ENCODE data around the gene ATG9B.
"Not testable (repeated sequence)": the region's sequence is repeated elsewhere in the genome, so short reads cannot be mapped to it uniquely, and the experiment has no call there.

Gene ATG9B

GRCh38 chr7:151035902-151036301 is 11.6 kb upstream of the ATG9B start:
- no peak for DNase-seq

DNA sequence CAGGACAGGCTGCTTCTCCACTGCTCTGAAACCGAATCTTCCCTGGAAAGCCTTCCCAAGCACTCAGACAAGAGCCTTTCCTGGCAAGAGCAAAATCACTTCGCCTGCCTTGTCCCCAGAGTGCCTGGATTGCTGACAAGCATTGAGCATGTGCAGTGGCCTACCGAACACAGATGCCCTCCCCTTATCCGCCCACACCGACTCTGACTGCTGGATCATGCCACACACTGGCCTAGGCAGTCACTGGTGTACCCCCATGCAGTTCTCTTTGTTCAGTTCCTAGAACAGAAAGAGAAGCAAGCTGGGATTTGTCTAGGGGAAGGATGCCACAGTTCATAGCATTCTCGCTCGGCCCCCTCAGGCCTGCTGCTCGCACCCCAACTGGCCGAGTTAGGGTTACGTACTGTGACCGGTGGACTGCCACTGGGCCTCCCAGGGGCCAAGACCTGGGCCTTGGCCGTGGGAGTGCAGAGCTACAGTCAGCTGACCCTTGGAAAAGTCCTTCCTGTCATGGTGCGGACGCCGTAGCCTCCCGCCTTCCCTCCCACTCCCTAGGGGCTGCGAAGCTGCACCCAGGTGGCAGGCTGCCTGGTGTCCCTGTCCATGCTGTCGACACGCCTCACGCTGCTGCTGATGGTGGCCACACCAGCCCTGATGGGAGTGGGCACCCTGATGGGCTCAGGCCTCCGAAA is 10.9 kb upstream of the ATG9B start:
- DNase-seq: no peak

DNA sequence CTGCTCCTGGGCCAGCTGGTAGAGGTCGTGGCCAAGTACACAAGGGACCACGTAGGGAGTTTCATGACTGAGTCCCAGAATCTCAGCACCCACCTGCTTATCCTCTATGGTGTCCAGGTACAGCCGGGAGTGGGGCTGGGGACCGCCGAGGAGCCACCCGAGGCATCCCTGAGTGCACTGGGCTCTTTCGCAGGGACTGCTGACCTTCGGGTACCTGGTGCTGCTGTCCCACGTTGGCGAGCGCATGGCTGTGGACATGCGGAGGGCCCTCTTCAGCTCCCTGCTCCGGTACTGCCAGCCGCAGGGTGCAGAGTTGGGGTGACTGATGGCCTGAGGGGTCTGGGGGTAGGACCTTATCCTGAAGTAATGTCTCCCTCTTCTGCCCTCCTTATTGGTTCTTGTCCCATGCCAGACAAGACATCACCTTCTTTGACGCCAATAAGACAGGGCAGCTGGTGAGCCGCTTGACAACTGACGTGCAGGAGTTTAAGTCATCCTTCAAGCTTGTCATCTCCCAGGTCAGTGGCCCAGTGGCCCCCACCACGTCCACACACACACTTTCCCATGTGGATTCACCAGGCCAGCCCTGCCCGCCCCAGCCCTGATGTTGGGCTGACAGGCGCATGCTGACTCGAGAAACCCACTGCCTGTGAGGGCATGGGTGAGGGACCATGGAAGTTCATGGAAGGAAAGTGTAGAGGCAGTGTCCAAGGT is 10.2 kb upstream of the ATG9B start:
- no peak for DNase-seq

GRCh38 chr7:151033864-151034249 is 9.6 kb upstream of the ATG9B start:
- no peak for DNase-seq

DNA sequence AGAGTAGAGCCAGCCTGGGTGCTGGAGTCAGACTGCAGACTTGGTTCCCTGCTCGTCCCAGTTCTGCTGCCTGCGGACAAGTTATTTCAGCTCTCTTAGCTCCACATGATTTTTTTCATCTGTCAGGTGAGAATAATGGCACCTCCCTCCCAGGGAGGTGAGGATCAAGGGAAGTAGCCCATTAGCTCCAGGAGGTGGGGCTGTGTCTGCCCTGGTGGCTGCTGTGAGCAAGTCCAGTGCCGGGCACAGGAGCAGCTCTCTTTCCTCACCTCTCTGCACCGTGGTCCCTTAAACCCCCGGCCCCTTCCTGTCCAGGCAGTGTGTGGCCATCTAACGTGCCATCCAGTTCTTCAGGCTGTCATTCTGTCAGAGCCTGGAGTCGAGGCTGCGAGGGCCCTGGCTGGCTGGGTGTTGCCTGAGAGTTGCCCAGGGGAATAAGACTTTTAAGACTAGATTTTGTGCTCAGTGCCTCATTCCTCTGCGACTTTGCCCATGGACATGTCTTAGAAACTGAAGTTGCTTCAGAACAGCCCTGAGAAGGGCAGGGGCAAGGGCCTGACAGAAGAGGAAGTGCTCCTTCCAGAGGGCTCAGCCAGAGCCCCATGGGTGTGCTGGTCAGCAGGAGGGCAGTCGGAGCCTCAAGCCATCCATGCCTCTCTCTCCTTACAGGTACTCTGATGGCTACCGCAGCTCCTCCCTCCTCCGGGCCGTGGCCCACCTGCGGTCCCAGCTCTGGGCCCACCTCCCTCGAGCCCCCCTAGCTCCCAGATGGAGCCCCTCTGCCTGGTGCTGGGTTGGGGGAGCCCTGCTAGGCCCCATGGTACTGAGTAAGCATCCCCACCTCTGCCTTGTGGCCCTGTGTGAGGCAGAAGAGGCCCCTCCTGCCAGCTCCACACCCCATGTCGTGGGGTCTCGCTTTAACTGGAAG is 8.9 kb upstream of the ATG9B start:
- no peak for DNase-seq

DNA sequence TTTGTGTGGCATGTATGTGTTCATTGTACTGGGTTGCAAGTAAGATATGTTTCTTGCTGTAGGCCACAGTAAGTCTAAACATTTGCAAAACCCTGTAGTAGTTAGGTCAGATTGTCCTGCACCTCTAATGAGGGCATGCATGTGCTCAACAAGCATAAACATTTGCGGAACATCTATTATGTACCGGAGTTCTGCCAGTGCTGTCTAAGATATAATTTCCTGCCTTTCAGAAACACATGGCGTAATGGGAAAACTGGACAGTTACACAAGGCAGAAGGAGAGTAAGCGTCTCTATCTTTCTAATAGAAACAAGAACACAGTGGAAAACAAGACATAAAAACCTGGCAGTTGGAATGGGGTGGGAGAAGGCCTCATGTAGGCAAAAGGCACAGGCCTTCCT is 6.7 kb upstream of the ATG9B start:
- DNase-seq: no peak

- no peak for DNase-seq
Measured at GRCh38 chr7:151028948-151029501, 4.7 kb upstream of the ATG9B start.

- DNase-seq: peak; percentile 99
Measured at GRCh38 chr7:151028131-151028947, 4.0 kb upstream of the ATG9B start, which contains the start of gene ABCB8. ABCB8 (plus strand) TSS chr7:151028450; CDS start chr7:151028516, 66 bp downstream.

GRCh38 chr7:151027728-151028130 is 3.4 kb upstream of the ATG9B start:
- DNase-seq: not testable (repeated sequence)

DNA sequence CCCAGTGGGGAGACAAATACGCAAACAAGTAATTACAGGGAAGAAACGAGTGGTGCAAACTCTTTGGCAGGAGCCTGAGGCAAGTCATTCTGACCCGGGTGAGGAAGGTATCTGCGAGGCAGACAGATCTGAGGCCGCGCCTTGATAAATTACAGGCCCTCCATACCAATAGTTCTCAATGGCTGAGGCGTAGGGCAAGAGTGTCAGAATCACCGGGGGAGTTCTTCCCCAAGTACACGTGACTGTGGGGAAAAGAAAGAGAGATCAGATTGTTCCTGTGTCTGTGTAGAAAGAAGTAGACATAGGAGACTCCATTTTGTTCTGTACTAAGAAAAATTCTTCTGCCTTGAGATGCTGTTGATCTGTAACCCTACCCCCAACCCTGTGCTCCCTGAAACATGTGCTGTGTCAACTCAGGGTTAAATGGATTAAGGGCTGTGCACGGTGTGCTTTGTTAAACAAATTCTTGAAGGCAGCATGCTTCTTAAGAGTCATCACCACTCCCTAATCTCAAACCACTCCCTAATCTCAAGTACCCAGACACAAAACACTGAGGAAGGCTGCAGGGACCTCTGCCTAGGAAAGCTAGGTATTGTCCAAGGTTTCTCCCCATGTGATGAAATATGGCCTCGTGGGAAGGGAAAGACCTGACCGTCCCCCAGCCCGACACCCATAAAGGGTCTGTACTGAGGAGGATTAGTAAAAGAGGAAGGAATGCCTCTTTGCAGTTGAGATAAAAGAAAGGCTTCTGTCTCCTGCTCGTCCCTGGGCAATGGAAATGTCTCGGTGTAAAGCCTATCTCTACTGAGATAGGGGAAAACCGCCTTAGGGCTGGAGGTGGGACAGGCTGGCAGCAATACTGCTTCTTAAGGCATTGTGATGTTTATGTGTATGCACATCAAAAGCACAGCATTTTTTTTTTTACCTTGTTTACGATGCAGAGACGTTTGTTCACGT is 2.8 kb upstream of the ATG9B start:
- DNase-seq: not testable (repeated sequence)

- no peak for DNase-seq
Measured at GRCh38 chr7:151025924-151026671, 1.8 kb upstream of the ATG9B start.

DNA sequence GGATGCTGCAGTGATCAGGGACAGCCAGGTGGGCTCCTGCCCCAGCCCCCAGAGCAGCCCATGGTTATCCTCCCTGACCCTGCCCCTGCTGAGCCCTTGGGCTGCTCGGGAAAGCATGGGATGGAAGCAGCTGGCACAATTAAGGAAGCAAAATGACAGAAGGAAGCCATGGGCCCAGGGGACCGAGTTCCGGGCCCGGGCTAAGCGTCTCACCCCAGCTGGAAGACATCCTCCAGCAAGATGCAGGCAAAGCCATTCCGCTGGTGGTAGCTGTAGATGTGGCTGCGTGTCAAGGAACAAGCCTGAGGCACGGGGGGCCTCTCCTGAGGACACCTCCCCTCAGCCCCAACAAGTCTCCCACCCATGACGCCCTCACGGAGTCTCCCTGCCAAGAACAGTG is 1.1 kb downstream of the ATG9B start:
- no peak for DNase-seq

DNA sequence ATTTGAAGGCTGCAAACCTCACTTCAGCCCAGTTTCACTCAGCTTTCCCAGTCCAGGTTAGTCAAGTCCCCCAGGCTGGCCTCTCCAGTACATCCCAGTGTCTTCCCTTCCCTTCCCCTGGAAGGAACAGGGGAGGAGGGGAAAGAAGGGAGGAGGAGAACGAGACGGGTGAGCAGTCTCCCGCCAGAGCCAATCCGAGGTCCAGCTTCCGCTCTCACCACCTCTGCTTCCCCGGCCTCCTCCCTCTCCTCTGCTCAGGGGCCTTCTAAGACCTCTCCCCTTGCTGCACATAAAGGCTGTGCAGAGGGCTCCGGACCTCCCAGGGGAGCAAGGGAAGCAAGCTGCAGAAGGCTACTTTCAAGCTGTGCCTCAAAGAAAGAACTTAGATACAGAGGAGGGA is 4.1 kb downstream of the ATG9B start:
- no peak for DNase-seq

DNA sequence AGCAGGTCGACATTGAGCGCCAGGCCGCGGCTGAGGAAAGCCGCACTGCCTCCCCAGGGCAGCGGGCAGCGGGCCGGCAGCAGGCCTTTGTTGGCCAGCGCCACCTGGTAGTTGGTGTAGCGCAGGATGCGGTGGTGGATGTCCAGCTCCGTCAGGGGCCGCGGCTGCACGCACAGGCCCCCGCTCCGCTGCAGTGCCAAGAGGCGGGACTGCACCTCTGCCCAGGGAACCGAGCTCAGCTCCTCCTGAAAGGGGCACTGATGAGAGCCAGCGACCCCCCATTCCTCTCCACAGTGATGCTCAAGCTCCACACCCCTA is 5.2 kb downstream of the ATG9B start:
- DNase-seq: no peak

- DNase-seq: peak; percentile 82
Measured at GRCh38 chr7:151018421-151019129, 5.7 kb downstream of the ATG9B start.

DNA sequence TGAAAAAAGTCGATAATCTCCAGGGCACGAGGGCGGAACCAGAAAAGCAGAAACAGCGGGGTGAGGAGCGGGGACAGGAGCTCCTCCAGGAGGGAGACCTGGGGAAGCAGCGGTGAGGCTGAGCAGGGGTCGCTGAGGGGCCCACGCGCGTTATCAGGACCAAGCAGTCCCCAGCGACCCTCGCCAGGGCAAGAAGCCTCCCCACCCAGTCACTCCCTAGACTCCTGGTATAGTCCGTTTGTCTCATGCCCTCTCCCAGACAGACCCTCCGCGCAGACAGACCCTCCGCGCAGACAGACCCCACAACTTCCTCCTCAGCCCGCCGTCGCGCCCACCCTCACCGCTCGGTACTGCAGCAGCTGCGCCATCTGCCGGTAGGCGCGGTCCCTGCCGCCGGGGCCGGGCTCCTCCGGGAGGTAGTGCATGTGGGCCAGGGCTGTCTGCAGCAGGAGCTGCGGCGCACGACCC is 6.3 kb downstream of the ATG9B start:
- DNase-seq: peak; percentile 75

- DNase-seq: no peak
Measured at GRCh38 chr7:151017370-151017952, 6.8 kb downstream of the ATG9B start.

GRCh38 chr7:151016942-151017341 is 7.4 kb downstream of the ATG9B start:
- no peak for DNase-seq

- DNase-seq: no peak
Measured at GRCh38 chr7:151016505-151016904, 7.8 kb downstream of the ATG9B start.
